NOMO-1 treated with dmso at 0.1 percent for 144 hours (cell line): ENCODE results near the gene SMOC2.

ENCODE experiments used
- DNase-seq: peaks from one replicate; lab custom pipeline; 2025; ENCODE audit not compliant: unreplicated experiment; lab: John Stamatoyannopoulos, UW

SMOC2 gene, protein sequence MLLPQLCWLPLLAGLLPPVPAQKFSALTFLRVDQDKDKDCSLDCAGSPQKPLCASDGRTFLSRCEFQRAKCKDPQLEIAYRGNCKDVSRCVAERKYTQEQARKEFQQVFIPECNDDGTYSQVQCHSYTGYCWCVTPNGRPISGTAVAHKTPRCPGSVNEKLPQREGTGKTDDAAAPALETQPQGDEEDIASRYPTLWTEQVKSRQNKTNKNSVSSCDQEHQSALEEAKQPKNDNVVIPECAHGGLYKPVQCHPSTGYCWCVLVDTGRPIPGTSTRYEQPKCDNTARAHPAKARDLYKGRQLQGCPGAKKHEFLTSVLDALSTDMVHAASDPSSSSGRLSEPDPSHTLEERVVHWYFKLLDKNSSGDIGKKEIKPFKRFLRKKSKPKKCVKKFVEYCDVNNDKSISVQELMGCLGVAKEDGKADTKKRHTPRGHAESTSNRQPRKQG

DNA sequence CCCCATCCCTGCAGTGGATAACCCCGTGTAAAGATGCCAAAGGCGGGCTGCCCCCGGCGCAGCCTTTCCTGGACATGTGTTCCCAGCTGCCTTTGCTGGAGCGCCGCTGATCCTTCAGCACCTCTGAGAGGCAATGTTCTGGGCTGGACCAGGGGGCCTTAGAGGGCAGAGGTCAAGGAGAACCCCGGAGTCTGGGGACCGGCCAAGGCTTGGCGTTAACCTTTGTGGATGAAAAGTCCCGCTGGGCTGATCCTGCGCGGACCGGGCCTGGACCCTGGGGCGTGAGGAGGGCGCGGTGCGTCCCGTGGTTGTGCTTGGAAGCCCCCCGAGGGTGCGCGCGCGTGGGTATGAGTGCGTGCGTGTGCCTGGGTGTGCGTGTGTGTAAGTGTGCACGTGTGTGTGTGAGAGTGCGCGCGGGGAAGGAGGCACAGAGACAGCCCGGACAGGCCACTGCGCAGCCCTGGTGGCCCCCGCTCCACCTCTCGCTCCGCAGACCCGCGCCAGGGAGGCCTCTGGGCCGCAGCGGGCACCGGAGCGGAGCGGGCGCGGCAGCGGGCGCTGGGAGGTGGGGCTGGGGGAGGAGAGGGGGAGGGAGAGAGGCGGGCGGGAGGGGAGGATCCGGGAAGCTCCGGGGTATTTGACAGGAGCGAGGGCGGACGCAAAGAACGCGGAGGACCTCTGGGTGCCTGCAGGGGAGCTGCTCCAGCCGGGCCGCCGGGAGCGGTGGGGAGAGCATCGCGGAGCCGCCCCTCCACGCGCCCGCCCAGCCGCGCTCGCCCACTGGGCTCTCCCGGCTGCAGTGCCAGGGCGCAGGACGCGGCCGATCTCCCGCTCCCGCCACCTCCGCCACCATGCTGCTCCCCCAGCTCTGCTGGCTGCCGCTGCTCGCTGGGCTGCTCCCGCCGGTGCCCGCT, at the start of gene SMOC2:
TSS of gene SMOC2 (plus strand) at position 665 of the 914 bp plus-strand sequence. CDS start at position 852, 187 bp downstream.
- DNase-seq, result no peak

DNA sequence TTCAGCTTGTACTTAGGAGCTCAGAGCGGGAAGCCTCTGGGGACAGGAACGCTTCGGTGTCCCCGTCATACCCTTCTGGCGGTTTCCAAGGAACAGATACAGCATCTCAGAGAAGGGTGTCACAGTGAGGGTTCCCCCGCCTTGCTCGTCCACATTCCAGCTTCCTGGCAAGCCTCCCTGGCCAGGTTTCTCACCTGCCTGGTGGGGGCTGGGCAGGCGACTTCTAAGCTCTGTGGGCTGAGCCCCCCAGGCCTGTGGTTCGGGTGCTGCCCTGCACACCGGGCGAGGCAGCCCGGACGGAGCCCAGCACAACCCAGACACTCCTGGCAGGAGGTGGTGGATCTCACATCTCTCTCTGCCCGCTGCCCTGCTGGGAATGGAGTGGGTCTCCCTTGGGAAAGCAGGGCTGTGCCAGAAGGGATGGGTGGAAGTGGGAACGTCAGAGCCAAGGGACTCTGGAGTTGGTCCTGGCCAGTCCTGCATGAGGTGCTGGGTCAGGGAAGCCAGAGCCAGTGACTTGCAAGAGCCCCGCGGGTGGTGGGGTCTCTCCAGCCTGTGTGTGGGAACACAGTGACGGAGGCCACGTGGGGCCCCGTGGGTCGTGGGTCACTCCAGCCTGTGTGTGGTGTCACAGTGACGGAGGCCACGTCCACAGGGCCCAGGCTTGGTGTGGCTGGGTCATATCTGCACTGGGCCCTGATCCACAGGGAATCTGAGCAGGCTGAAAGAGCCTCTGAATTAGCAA, 47.7 kb upstream of the SMOC2 start:
- DNase-seq, result no peak

DNA sequence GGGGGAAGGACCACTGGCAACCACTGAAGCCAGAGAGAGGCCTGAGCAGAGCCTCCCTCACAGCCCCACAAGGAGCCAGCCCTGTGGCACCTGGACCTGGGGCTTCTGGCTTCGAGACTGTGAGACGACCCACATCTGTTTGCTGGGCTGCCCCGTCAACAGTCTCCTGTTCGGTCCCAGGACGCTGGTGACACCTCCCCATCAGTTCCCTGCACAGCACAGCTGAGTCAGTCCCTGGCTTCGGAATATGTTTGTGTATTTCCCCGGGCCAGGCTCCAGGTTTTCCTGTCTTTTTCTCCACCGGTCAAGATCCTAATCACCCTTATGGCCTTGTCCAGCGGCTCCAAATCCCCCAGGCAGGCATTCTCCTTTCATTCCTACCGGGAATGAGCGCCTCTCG, 46.4 kb upstream of the SMOC2 start:
- no peak for DNase-seq

- DNase-seq, result no peak
Measured at GRCh38 chr6:168395983-168396382, 45.0 kb upstream of the SMOC2 start.

DNA sequence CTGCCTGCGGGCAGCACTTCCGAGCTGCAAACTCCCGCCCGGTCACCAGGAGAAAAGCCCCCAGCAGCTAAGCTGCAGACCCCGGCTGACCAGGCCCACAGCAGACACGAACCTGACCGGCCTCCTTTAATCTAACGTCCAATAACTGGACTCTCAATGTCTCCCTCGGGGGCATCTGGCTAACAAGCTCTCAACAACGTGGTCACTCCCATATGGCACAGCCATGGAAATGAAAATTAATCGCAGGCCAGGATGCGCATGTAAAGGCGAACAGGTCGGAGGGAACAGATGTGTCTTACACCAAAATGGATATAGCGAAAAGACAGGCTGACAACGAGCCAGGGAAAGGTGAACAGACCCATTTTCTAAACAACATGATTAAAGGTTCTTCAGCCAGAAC, 44.4 kb upstream of the SMOC2 start:
- no peak for DNase-seq

GRCh38 chr6:168397012-168397411, 44.0 kb upstream of the SMOC2 start:
- DNase-seq, result no peak

DNA sequence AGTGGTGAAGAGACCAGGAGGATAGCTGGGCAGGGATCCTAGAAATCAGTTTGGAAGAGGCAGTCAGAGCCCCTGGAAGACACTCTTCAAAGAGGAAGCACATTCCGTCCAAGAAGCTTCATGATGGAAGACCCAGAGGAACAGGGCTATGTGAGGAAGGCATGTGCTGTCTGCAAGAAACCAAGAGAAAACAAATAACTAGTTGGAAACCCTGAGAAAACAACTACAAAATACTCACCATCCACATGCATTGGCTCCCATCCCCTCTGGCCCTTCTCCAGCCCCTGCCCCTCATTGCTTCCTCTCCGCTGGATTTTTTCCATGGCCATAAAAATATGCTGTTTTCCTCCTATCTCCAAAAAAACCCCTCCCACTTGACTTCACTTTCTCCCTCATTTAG, 40.9 kb upstream of the SMOC2 start:
- DNase-seq, result no peak

GRCh38 chr6:168403370-168404005, 37.5 kb upstream of the SMOC2 start:
- no peak for DNase-seq

DNA sequence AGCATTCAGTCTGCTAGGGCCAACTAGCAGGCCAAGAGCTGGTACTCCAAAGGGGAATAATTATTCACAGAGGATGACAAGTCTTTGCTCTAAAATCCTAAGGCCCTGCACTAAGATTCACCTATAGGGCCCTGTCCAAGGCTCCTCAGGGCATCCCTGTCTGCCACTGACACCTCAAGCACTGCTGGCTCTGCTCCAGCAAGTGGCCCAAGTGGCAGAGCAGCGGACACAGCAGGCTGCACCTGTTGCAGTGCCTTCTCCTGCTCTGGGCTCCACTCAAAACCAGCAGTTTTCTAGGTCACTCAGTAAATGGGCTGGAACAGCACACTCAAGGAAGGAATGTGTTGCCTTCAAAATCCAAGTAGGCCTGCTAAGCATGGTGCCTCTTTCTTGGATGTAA, 36.4 kb upstream of the SMOC2 start:
- DNase-seq, result no peak

- DNase-seq, result no peak
Measured at GRCh38 chr6:168407842-168408241, 33.1 kb upstream of the SMOC2 start.

DNA sequence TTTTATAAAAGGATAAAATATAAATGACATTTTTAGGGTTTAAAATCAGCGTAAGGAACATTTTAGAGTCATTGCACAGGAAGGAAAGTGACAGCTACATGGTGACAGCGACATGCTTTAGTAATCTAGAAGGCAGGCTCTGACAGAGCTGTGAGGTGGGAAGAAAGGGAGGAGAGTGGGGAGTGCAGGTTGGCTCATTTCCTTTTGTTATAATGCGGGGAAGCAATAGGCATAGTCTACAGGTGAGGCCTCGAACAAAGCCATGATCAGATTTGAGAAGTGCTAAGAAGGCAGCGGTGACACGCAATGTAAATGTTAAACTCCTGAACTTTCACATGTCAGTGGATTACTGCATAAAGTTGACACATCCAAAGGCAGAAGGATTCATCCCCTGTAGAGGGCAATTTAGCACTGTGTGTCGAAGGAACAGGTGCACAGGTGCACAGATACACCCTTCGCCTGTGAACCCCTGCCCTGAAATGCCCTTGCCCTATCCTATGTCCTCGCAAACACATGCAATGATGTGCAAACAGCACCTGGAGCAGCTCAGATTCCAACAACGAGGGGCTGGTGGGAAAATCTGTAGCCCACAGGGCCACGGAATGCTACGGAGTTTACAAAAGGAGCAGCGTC, 32.4 kb upstream of the SMOC2 start:
- no peak for DNase-seq

- no peak for DNase-seq
Measured at GRCh38 chr6:168410035-168410434, 30.9 kb upstream of the SMOC2 start.

GRCh38 chr6:168410554-168411011, 30.4 kb upstream of the SMOC2 start:
- DNase-seq, result no peak

- DNase-seq, result no peak
Measured at GRCh38 chr6:168411130-168411529, 29.9 kb upstream of the SMOC2 start.

- no peak for DNase-seq
Measured at GRCh38 chr6:168411793-168412192, 29.2 kb upstream of the SMOC2 start.

DNA sequence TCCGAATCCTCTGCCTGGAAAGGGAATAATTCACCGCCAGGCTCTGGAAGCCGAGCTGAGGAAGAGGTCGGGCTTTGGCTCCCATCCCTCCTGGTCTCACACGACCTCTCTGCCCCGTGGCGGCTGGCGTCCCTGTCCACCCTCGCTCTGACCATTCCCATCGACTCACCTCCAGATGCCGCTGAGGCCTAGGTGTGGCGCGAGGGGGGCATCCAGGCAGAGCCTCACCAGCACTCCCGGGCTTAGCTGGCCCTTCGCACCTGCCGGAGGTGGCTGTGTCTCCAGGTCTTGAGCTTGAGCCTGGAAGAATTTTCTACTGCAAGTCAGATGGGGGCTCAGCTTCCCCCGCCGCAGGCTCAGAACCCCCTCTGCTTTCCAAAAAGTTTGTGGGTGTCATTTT, 28.5 kb upstream of the SMOC2 start:
- DNase-seq, result no peak

DNA sequence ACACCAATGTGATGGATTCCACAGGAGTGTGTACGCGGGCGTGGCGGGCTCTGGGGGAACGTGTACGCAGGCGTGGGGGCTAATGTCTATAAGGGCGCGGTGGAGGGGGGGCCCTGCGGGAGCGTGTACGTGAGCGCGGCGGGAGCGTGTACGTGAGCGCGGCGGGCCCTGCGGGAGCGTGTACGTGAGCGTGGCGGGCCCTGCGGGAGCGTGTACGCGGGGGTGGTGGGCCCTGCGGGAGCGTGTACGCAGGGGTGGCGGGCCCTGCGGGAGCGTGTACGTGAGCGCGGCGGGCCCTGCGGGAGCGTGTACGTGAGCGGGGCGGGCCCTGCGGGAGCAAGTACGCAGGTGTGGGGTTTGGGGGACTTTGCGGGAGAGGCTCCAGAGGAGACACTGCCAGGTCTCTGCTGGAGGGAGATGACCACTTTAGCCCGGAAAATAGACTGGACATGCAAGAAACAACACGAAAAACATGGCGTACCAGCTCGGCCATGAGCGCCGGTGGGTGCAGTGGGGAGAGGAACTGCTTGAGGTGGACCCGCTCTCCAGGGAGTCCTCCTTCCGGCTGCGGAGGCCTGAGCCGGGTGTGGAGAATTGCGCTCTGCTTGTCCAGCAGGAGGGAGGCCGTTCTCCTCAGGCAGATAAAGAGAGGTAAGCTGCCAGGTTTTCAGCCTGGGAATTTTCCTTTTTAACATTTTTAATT, 27.8 kb upstream of the SMOC2 start:
- no peak for DNase-seq

DNA sequence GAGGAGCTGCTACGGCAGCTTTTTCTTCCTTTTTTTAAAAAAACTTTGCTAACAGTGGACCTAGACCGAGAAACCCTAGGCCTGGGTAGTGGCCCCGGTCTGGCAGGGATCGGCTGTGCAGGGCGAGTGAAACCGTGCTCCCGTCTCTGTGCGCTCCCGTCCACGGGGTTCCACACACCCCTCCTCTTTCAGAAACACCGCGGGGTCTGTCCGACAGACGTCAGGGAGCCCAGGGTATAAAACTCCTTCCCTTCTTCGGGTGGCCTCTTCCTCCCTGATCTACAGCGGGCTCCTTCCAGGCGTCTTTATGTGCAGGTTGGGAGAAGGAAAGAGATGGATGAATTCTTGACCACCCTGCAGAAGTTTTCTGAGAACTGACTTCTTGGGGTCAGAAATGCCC, 27.1 kb upstream of the SMOC2 start:
- no peak for DNase-seq

GRCh38 chr6:168414336-168415097, 26.5 kb upstream of the SMOC2 start:
- DNase-seq, result no peak
